ENCODE data around the gene PSAT1. TPM values are rescaled to one million over a fixed set of nuclear protein-coding genes. Genes with fewer than 3 reads are reported as not detected.

PSAT1 gene
- total RNA-seq, 1 experiment from 2014 or later, result 179 TPM

- ChIA-PET CTCF (no interaction called here), POLR2A (ENCODE audit: low non-redundant PET) (no interaction called here)
- Histone ChIP-seq H3K27ac (ENCODE audit: low read depth, low read length, poor library complexity, severe bottlenecking) (no peak overlapping the region), H3K36me3 (ENCODE audit: insufficient read depth, low read length, poor library complexity, severe bottlenecking) (no peaks in the 10 kb centered on the region), H3K27me3 (replicated peaks; ENCODE audit: insufficient read depth, low read depth, low read length, poor library complexity) (no peaks in the 10 kb centered on the region), H3K9me3 (ENCODE audit: low read depth, low read length, poor library complexity, severe bottlenecking) (no peaks in the 10 kb centered on the region), H3K4me1 (ENCODE audit: insufficient read depth, low read length, poor library complexity, severe bottlenecking) (peaks cover 10% of the 10 kb centered on the region), H3K4me3 (ENCODE audit: low read depth, low read length, poor library complexity, severe bottlenecking) (no peak overlapping the region)
- TF ChIP-seq EZH2 (IDR thresholded peaks at IDR 0.05; ENCODE audit: borderline replicate concordance, low read depth, low read length, poor library complexity, severe bottlenecking), result no peak
- no peak for TF ChIP-seq CTCF (conservative IDR thresholded peaks at IDR 0.05; ENCODE audit: low read depth, low read length)
- no TSS peak for BruUV-seq (replicated peaks)
- no peak for DNase-seq (ENCODE audit: low spot score)
- intact Hi-C loops (cut with micrococcal nuclease; ENCODE audit: unreplicated experiment), result no loop called here
Observed at GRCh38 chr9:78292026-78292425, 4.9 kb upstream of the PSAT1 start.

GRCh38 chr9:78292716-78293497, 4.0 kb upstream of the PSAT1 start:
- Histone ChIP-seq H3K27ac (ENCODE audit: low read depth, low read length, poor library complexity, severe bottlenecking) (no peak overlapping the region), H3K27me3 (replicated peaks; ENCODE audit: insufficient read depth, low read depth, low read length, poor library complexity) (no peaks in the 10 kb centered on the region), H3K9me3 (ENCODE audit: low read depth, low read length, poor library complexity, severe bottlenecking) (no peaks in the 10 kb centered on the region), H3K36me3 (ENCODE audit: insufficient read depth, low read length, poor library complexity, severe bottlenecking) (no peaks in the 10 kb centered on the region), H3K4me1 (ENCODE audit: insufficient read depth, low read length, poor library complexity, severe bottlenecking) (peaks cover 10% of the 10 kb centered on the region), H3K4me3 (ENCODE audit: low read depth, low read length, poor library complexity, severe bottlenecking) (no peak overlapping the region)
- no TSS peak for BruUV-seq (replicated peaks)
- intact Hi-C loops (cut with micrococcal nuclease; ENCODE audit: unreplicated experiment), result no loop called here
- no peak for TF ChIP-seq EZH2 (IDR thresholded peaks at IDR 0.05; ENCODE audit: borderline replicate concordance, low read depth, low read length, poor library complexity, severe bottlenecking)
- TF ChIP-seq CTCF (conservative IDR thresholded peaks at IDR 0.05; ENCODE audit: low read depth, low read length), result no peak
- POLR2A ChIA-PET (ENCODE audit: low non-redundant PET), result interaction anchor here (0.9 kb wide), 1 partner anchor 359 kb away, joined by 6 read pairs; no protein-coding TSS in a partner anchor
- CTCF ChIA-PET, result no interaction called here
- DNase-seq (ENCODE audit: low spot score), result no peak

- POLR2A ChIA-PET (ENCODE audit: low non-redundant PET), result no interaction called here
- TF ChIP-seq EZH2 (IDR thresholded peaks at IDR 0.05; ENCODE audit: borderline replicate concordance, low read depth, low read length, poor library complexity, severe bottlenecking) (no peak), CTCF (conservative IDR thresholded peaks at IDR 0.05; ENCODE audit: low read depth, low read length) (no peak)
- Histone ChIP-seq H3K27me3 (replicated peaks; ENCODE audit: insufficient read depth, low read depth, low read length, poor library complexity) (no peaks in the 10 kb centered on the region), H3K4me3 (ENCODE audit: low read depth, low read length, poor library complexity, severe bottlenecking) (no peak overlapping the region), H3K4me1 (ENCODE audit: insufficient read depth, low read length, poor library complexity, severe bottlenecking) (peaks cover 15% of the 10 kb centered on the region), H3K9me3 (ENCODE audit: low read depth, low read length, poor library complexity, severe bottlenecking) (no peaks in the 10 kb centered on the region), H3K36me3 (ENCODE audit: insufficient read depth, low read length, poor library complexity, severe bottlenecking) (peaks cover 6% of the 10 kb centered on the region), H3K27ac (ENCODE audit: low read depth, low read length, poor library complexity, severe bottlenecking) (no peak overlapping the region)
- DNase-seq (ENCODE audit: low spot score), result no peak
- BruUV-seq (replicated peaks), result no TSS peak
- CTCF ChIA-PET, result no interaction called here
- intact Hi-C loops (cut with micrococcal nuclease; ENCODE audit: unreplicated experiment), result no loop called here
Observed at GRCh38 chr9:78294290-78295176, 2.4 kb upstream of the PSAT1 start.
